LNCaP clone FGC (cell line): Measurements from ENCODE around the gene DGUOK.

Experiments
- DNase-seq: peaks from one replicate; pipeline ENCODE4 v3.0.0-alpha.2; 2011; ENCODE audit warnings: low read depth
- H3K4me3 ChIP-seq: 2 replicates; pipeline ENCODE4 v1.5.1; 2011; ENCODE audit warnings: mild to moderate bottlenecking, low read depth, low read length, control low read depth
- CTCF ChIP-seq: IDR thresholded peaks from 2 replicates; pipeline ENCODE4 v1.5.1; 2012; ENCODE audit warnings: mild to moderate bottlenecking; ENCODE audit not compliant: control insufficient read depth, insufficient read depth; ENCODE audit errors: extremely low read depth

The DGUOK gene

GRCh38 chr2:73894877-73895276 is 31.8 kb upstream of the DGUOK start:
- no peak overlapping the region for H3K4me3 ChIP-seq
- no peak for DNase-seq
- no peak for TF ChIP-seq CTCF

GRCh38 chr2:73895473-73895872 is 31.2 kb upstream of the DGUOK start:
- DNase-seq: no peak
- TF ChIP-seq CTCF: no peak
- no peak overlapping the region for H3K4me3 ChIP-seq

GRCh38 chr2:73896362-73897239 is 30.1 kb upstream of the DGUOK start:
- TF ChIP-seq CTCF: no peak
- DNase-seq: no peak
- H3K4me3 ChIP-seq: no peak overlapping the region

GRCh38 chr2:73897240-73897583 is 29.5 kb upstream of the DGUOK start:
- DNase-seq: no peak
- no peak overlapping the region for H3K4me3 ChIP-seq
- TF ChIP-seq CTCF: no peak

- no peak for TF ChIP-seq CTCF
- H3K4me3 ChIP-seq: no peak overlapping the region
- DNase-seq: no peak
Measured at GRCh38 chr2:73897934-73898333, 28.7 kb upstream of the DGUOK start.

GRCh38 chr2:73899801-73900336 is 26.8 kb upstream of the DGUOK start:
- no peak for TF ChIP-seq CTCF
- DNase-seq: no peak
- no peak overlapping the region for H3K4me3 ChIP-seq

- DNase-seq: no peak
- H3K4me3 ChIP-seq: no peak overlapping the region
- no peak for TF ChIP-seq CTCF
Measured at GRCh38 chr2:73901143-73901542, 25.5 kb upstream of the DGUOK start.
